B cell (primary cell): Measurements from ENCODE around the gene RAB7B. TPM values are rescaled to one million over a fixed set of nuclear protein-coding genes. Genes with fewer than 3 reads are reported as not detected.

Experiments used
- ATAC-seq: fragments of 200-7000 bp; cut with Tn5 transposase; one replicate; pipeline ENCODE4 v1.10.0; 2021; ENCODE audit warnings: low read depth, mild to moderate bottlenecking, moderate number of reproducible peaks, moderate library complexity
- CTCF ChIA-PET: fragments of 350-600 bp; sonication (Branson Sonifier 250); formaldehyde crosslinking; loops from one replicate; lab custom pipeline; 2021; ENCODE audit warnings: antibody characterized with exemption, inconsistent platforms; lab: Charles Lee
- POLR2A ChIA-PET: fragments of 350-600 bp; sonication (Branson Sonifier 250); formaldehyde crosslinking; loops from one replicate; lab custom pipeline; 2021; ENCODE audit warnings: antibody characterized with exemption; lab: Charles Lee
- DNase-seq: peaks from one replicate; pipeline ENCODE4 v3.0.0; 2013
- H2AFZ ChIP-seq: 2 replicates; pipeline ENCODE4 v1.6.1; 2012; ENCODE audit warnings: mild to moderate bottlenecking, low read depth, low read length; ENCODE audit not compliant: insufficient read depth, poor library complexity, severe bottlenecking
- H3K27ac ChIP-seq, 2 donors: 1 replicate in 1 of 2; 2 replicates in 1 of 2; pipeline ENCODE4 v1.5.1; 2012 to 2013; ENCODE audit warnings: low read length in 2 of 2, mild to moderate bottlenecking in 2 of 2, moderate library complexity in 1 of 2
- H3K27me3 ChIP-seq, 4 experiments: fragments of 200-600 bp in 1 of 4; sonication (generic) in 1 of 4; replicated peaks in 1 of 4; 1 replicate in 2 of 4; 2 replicates in 2 of 4; pipeline versions ENCODE4 v1.6.1 to v1.7.0; 2013 to 2016; ENCODE audit warnings: low read length in 3 of 4, mild to moderate bottlenecking in 2 of 4, mixed read lengths in 1 of 4, moderate library complexity in 1 of 4; ENCODE audit not compliant: insufficient read depth in 4 of 4, control insufficient read depth in 3 of 4; ENCODE audit errors: control extremely low read depth in 1 of 4
- H3K36me3 ChIP-seq, 2 experiments: replicated peaks in 1 of 2; 1 replicate in 1 of 2; 2 replicates in 1 of 2; pipeline versions ENCODE4 v1.6.1 to v1.7.1; 2013; ENCODE audit warnings: low read length in 1 of 2; ENCODE audit not compliant: insufficient read depth in 2 of 2, control insufficient read depth in 1 of 2; ENCODE audit errors: control extremely low read depth in 1 of 2, extremely low read depth in 1 of 2
- H3K4me1 ChIP-seq, 2 donors: fragments of 200-600 bp in 1 of 2; sonication (generic) in 1 of 2; 1 replicate in 1 of 2; 2 replicates in 1 of 2; pipeline versions ENCODE4 v1.5.1 to v1.6.1; 2013 to 2017; ENCODE audit warnings: low read length in 2 of 2; ENCODE audit not compliant: control insufficient read depth in 2 of 2, insufficient read depth in 2 of 2
- H3K4me2 ChIP-seq: replicated peaks from 2 replicates; pipeline ENCODE3; 2012; ENCODE audit warnings: mild to moderate bottlenecking, low read depth, low read length; ENCODE audit not compliant: poor library complexity, severe bottlenecking
- H3K4me3 ChIP-seq, 5 experiments: fragments of 200-600 bp in 1 of 5; sonication (generic) in 1 of 5; 1 replicate in 3 of 5; 2 replicates in 2 of 5; pipeline versions ENCODE4 v1.5.1 to v1.7.0; 2011 to 2016; ENCODE audit warnings: low read length in 4 of 5, mild to moderate bottlenecking in 4 of 5, low read depth in 2 of 5, control low read depth in 1 of 5, moderate library complexity in 1 of 5; ENCODE audit not compliant: insufficient read depth in 1 of 5; ENCODE audit errors: control extremely low read depth in 1 of 5, extremely low read depth in 1 of 5
- H3K79me2 ChIP-seq: fragments of 200-600 bp; sonication (generic); one replicate; pipeline ENCODE4 v1.6.0; 2016; ENCODE audit warnings: low read length; ENCODE audit not compliant: control insufficient read depth, insufficient read depth
- H3K9ac ChIP-seq: fragments of 200-600 bp; sonication (generic); 2 replicates; pipeline ENCODE4 v1.6.1; 2017; ENCODE audit warnings: mild to moderate bottlenecking, low read length, moderate library complexity
- H3K9me3 ChIP-seq, 3 donors: one replicate each; pipeline versions ENCODE4 v1.6.1 to v1.7.1; 2013; ENCODE audit warnings: low read length in 2 of 3; ENCODE audit not compliant: control insufficient read depth in 2 of 3, insufficient read depth in 1 of 3; ENCODE audit errors: control extremely low read depth in 1 of 3
- H4K20me1 ChIP-seq: 2 replicates; pipeline ENCODE4 v1.6.0; 2012; ENCODE audit warnings: mild to moderate bottlenecking, low read length; ENCODE audit not compliant: insufficient read depth, control insufficient read depth, poor library complexity, severe bottlenecking
- H3K27ac Mint-ChIP-seq: one replicate; pipeline ENCODE4 v1.8.0; 2021; ENCODE audit warnings: mixed read lengths
- H3K27me3 Mint-ChIP-seq: one replicate; pipeline ENCODE4 v1.8.0; 2021; ENCODE audit warnings: mixed read lengths
- H3K4me1 Mint-ChIP-seq: one replicate; pipeline ENCODE4 v1.8.0; 2021; ENCODE audit warnings: mixed read lengths
- H3K4me3 Mint-ChIP-seq: one replicate; pipeline ENCODE4 v1.8.0; 2021; ENCODE audit warnings: mixed read lengths
- H3K9me3 Mint-ChIP-seq: one replicate; pipeline ENCODE4 v1.8.0; 2022; ENCODE audit warnings: mixed read lengths; ENCODE audit not compliant: insufficient read depth
- CTCF ChIP-seq: fragments of 200-600 bp; IDR thresholded peaks from one replicate; pipeline ENCODE4 v1.8.0; 2022; ENCODE audit warnings: antibody characterized with exemption, mild to moderate bottlenecking
- EZH2 ChIP-seq: IDR thresholded peaks from 2 replicates; pipeline ENCODE4 v1.6.1; 2012; ENCODE audit warnings: borderline replicate concordance, low read depth, mild to moderate bottlenecking, moderate library complexity, low read length; ENCODE audit not compliant: insufficient read depth, poor library complexity, severe bottlenecking
- WGBS: methylation state at CpG from one replicate; pipeline ENCODE4 v1.1.5; 2013; ENCODE audit warnings: missing lambda C conversion rate; ENCODE audit not compliant: insufficient coverage; 5-methylcytosine and 5-hydroxymethylcytosine counted together
- intact Hi-C: fragments of 100-400 bp; cut with micrococcal nuclease; formaldehyde crosslinking; loops from one replicate; pipeline ENCODE4 v1.10.0; 2022
- polyA plus RNA-seq: library from polyadenylated mRNA; depleted of rRNA; stranded (reverse); fragments of >200 nt; gene quantifications from 2 replicates; pipeline ENCODE4 v1.2.3, GENCODE V29; 2012
- total RNA-seq, 2 donors: library from RNA; stranded (reverse); fragments of 120-200 nt in 1 of 2; gene quantifications; 1 replicate in 1 of 2; 2 replicates in 1 of 2; pipeline versions ENCODE4 v1.2.3 to v1.2.4, GENCODE V29; 2013 to 2022

RAB7B gene
- total and polyA plus RNA-seq, 2 donors (not counting 1 experiment from before 2014, with no cell fraction given) = not detected

- no peak for TF ChIP-seq CTCF
- Histone ChIP-seq H3K9ac (no peak overlapping the region), H4K20me1 (no peaks in the 10 kb centered on the region), H2AFZ (no peak overlapping the region), H3K4me1 (no peaks in the 10 kb centered on the region), H3K79me2 (no peaks in the 10 kb centered on the region), H3K4me2 (no peak overlapping the region), H3K36me3 (no peaks in the 10 kb centered on the region), H3K4me3 (no peak overlapping the region), H3K27ac (no peak overlapping the region), H3K9me3 (no peaks in the 10 kb centered on the region), H3K27me3 (peaks cover 0 to 10% (median 0%) of the 10 kb centered on the region in 4 experiments)
- 75% methylated on average over 1 of the region's 4 CpGs for WGBS
- ChIA-PET CTCF (no interaction called here), POLR2A (no interaction called here)
- no peaks in the 10 kb centered on the region for H3K9me3 Mint-ChIP-seq
- H3K27ac Mint-ChIP-seq = no peak overlapping the region
- peaks cover 44% of the 10 kb centered on the region for H3K27me3 Mint-ChIP-seq
- ATAC-seq (no peak), DNase-seq (no peak)
- no peak overlapping the region for H3K4me3 Mint-ChIP-seq
- intact Hi-C loops = no loop called here
- no peaks in the 10 kb centered on the region for H3K4me1 Mint-ChIP-seq
Measured at GRCh38 chr1:205944525-205944924, 58.7 kb downstream of the RAB7B start.

DNA sequence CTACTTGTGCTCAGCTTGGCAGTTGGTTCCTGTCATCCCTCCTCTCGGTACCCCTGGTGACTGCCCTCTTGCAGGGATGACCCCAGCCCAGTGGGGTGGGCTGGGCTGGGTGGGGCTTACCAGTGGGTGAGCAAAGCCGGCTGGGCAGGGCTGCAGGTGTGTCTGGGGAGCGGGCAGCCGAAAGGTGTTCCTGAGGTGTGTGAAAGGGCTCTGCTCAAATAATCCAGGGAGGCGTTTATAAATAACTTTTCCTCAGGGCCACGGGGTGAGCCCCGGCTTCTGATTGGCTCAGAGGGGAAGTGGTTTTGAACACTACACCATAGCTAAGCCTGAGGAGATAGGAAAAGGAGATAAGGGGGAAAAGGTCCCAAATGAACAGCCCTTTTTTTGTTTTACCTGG lies 60.0 kb downstream of the RAB7B start, which contains the start of gene SLC26A9:
Gene SLC26A9 (minus strand): TSS at position 212 of the 400 bp plus-strand sequence. CDS start 7,636 bp downstream, outside the sequence.
- Mint-ChIP-seq H3K4me3 (no peak within 1 kb of the TSS), H3K9me3 (no peaks in the 10 kb centered on the region), H3K27ac (no peak within 1 kb of the TSS), H3K27me3 (peaks cover 50% of the 10 kb centered on the region), H3K4me1 (no peaks in the 10 kb centered on the region)
- Histone ChIP-seq H3K36me3 (no peaks in the 10 kb centered on the region), H3K9ac (no peak within 1 kb of the TSS), H4K20me1 (no peaks in the 10 kb centered on the region), H3K79me2 (no peaks in the 10 kb centered on the region), H3K4me1 (no peaks in the 10 kb centered on the region), H3K4me3 (no peak within 1 kb of the TSS), H3K27ac (no peak within 1 kb of the TSS), H2AFZ (no peak within 1 kb of the TSS), H3K9me3 (no peaks in the 10 kb centered on the region), H3K4me2 (no peak within 1 kb of the TSS), H3K27me3 (peaks cover 0 to 10% (median 0%) of the 10 kb centered on the region in 4 experiments)
- intact Hi-C loops = no loop called here
- ATAC-seq = no peak
- POLR2A ChIA-PET = no interaction called here
- 56% methylated on average over 5 of the region's 7 CpGs for WGBS
- CTCF ChIA-PET = interaction anchor here (0.6 to 1.8 kb wide), 4 partner anchors 23 to 457 kb away, joined by 3 to 6 read pairs (median 4); no protein-coding TSS in a partner anchor
- no peak for DNase-seq
- TF ChIP-seq CTCF (no peak), EZH2 (no peak)
